Brain microvascular endothelial cell (primary cell): ENCODE measurements around the gene DDB1.

Experiments used
- DNase-seq: peaks from one replicate; pipeline ENCODE4 v3.0.0-alpha.2; 2020
- H3K27ac ChIP-seq: fragments of 250-450 bp; sonication (Bioruptor Pico); 2 replicates; pipeline ENCODE4 v1.5.1; 2020; ENCODE audit warnings: mild to moderate bottlenecking, moderate library complexity
- H3K27me3 ChIP-seq: fragments of 250-450 bp; sonication (Bioruptor Pico); replicated peaks from 2 replicates; pipeline ENCODE4 v1.5.1; 2020; ENCODE audit warnings: mild to moderate bottlenecking
- H3K36me3 ChIP-seq: fragments of 250-450 bp; sonication (Bioruptor Pico); replicated peaks from 2 replicates; pipeline ENCODE4 v1.5.1; 2020; ENCODE audit warnings: mild to moderate bottlenecking
- H3K4me3 ChIP-seq: 2 replicates; pipeline ENCODE4 v1.5.1; 2011; ENCODE audit warnings: low read depth, mild to moderate bottlenecking, control low read depth, low read length, moderate library complexity
- in situ Hi-C: cut with HindIII; loops from 2 replicates; pipeline ENCODE4 v1.10.0; 2017; ENCODE audit warnings: low sequenced_read_pairs, low pct_ligation_motif_present
- TF ChIP-seq, protein P1 (sequence below): IDR thresholded peaks from 2 replicates; pipeline ENCODE4 v1.5.1; 2011; ENCODE audit warnings: low read depth, mild to moderate bottlenecking, moderate library complexity, low read length, control low read depth, inconsistent platforms; ENCODE audit errors: missing control alignments

The DDB1 gene

DNA sequence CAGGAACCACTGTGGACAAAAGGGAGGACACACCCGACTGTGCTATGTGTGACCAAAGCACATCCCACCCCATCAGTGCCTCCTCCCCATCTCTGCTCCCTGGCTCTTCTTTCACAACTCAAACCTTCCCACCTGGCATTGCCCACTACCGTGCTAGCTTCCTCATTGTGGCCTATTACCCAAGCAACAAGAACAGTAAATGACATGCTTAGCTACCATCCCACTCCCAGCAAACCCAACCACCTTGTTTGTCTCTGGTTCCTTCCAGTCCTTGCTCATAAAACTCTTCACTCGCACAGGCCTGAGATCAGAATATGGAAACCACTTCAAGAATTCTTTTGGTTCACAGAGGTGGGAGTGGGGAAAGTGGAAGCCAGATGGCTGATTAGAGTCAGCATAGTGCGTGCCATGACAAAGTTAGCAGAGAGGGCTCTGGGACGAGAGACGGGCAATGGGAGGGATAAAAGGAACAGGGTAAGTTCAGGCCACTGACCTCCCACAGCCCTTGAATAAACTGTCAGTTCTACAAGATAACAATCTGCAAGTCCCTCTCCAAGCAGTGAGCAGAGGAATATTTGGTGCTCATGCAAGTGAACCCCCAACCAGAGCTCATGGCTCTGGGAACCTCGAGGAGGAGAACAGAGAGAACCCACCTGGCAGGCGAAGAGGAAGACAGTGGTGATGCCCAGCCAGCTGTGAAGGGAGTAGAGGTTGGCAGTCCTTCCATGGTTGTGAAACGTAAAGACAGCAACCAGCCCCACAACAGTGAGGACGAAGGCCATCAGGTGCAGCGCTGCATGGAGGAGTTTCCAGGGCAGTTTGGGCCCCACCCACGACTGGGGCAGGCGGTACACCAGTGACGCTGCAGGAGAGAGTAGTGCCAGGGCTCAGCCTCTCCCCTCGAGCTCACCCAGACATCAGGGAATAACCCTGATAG is 20.5 kb upstream of the DDB1 start:
- in situ Hi-C loops: no loop called here

DNA sequence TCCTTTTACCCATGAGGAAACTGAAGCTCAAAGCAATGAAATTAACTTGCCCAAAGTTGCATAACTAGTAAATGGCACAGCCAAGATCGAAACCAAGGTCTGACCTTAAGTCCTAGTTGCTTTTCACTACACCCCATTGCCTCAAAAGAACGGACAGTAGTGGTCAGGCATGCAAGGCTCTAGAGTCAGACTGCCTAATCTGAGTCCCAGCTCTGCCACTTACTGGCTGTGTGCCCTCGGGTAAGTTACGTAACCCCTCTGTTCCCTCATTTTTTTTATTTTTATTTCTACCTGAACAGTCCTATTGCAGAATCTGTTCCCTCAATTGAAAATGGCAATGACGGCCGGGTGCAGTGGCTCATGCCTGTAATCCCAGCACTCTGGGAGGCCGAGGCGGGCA is 19.1 kb upstream of the DDB1 start:
- DNase-seq: no peak

More for the DNA sequence above, 20.5 kb upstream of the DDB1 start:
- no peaks in the 10 kb centered on the region for H3K27me3 ChIP-seq
- no peak overlapping the region for H3K4me3 ChIP-seq
- TF ChIP-seq, protein P1, sequence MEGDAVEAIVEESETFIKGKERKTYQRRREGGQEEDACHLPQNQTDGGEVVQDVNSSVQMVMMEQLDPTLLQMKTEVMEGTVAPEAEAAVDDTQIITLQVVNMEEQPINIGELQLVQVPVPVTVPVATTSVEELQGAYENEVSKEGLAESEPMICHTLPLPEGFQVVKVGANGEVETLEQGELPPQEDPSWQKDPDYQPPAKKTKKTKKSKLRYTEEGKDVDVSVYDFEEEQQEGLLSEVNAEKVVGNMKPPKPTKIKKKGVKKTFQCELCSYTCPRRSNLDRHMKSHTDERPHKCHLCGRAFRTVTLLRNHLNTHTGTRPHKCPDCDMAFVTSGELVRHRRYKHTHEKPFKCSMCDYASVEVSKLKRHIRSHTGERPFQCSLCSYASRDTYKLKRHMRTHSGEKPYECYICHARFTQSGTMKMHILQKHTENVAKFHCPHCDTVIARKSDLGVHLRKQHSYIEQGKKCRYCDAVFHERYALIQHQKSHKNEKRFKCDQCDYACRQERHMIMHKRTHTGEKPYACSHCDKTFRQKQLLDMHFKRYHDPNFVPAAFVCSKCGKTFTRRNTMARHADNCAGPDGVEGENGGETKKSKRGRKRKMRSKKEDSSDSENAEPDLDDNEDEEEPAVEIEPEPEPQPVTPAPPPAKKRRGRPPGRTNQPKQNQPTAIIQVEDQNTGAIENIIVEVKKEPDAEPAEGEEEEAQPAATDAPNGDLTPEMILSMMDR: no peak
- no peak for DNase-seq
- H3K27ac ChIP-seq: no peak overlapping the region
- H3K36me3 ChIP-seq: peaks cover 39% of the 10 kb centered on the region

DNA sequence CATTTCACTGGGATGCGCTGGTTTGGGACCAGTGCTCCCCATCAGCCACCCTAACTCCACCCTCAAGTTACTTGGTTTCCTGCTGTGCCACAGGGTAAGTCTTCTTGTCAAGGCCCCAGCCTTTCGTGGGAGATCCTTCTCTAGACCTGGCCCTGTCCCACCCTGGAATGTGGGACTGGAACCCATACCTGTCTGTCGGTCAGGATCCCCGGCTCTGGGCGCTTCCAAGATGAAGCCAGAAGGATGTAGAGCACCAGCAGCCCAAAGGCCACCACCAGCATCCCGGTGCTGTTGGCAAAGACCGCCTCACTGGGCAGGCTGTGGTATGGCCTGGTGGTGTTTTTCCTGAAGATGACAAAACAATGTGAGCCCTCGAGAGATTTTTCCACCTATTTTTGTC is 17.9 kb upstream of the DDB1 start:
- no peaks in the 10 kb centered on the region for H3K27me3 ChIP-seq
- H3K36me3 ChIP-seq: peaks cover 37% of the 10 kb centered on the region
- no peak overlapping the region for H3K27ac ChIP-seq
- TF ChIP-seq, protein P1: no peak
- in situ Hi-C loops: no loop called here
- no peak overlapping the region for H3K4me3 ChIP-seq
- DNase-seq: no peak

More for the DNA sequence above, 19.1 kb upstream of the DDB1 start:
- Histone ChIP-seq H3K27me3 (no peaks in the 10 kb centered on the region), H3K27ac (no peak overlapping the region), H3K4me3 (no peak overlapping the region), H3K36me3 (peaks cover 39% of the 10 kb centered on the region)
- in situ Hi-C loops: no loop called here
- TF ChIP-seq, protein P1: no peak

DNA sequence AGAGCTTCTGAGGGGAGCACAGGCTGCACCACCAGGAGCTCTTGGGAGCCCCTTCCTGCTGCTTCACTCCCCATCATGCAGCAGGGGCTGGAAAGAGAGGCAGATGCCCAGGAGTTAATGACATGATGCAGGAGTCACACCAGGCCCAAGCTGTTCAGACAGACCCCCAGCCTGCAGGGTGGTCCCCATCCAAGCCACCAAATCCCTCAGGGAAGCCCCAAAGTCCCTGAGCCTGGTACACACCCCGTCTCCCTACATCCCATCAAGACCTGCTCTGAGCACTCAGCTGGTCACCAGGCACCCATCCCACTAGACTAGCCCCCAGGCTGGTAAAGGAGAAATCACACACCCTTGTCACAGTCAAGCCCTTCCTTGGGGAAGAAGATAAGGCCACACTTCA is 17.4 kb upstream of the DDB1 start:
- H3K27ac ChIP-seq: no peak overlapping the region
- no peaks in the 10 kb centered on the region for H3K27me3 ChIP-seq
- peaks cover 37% of the 10 kb centered on the region for H3K36me3 ChIP-seq
- no peak for DNase-seq
- in situ Hi-C loops: no loop called here
- TF ChIP-seq, protein P1: no peak
- no peak overlapping the region for H3K4me3 ChIP-seq

DNA sequence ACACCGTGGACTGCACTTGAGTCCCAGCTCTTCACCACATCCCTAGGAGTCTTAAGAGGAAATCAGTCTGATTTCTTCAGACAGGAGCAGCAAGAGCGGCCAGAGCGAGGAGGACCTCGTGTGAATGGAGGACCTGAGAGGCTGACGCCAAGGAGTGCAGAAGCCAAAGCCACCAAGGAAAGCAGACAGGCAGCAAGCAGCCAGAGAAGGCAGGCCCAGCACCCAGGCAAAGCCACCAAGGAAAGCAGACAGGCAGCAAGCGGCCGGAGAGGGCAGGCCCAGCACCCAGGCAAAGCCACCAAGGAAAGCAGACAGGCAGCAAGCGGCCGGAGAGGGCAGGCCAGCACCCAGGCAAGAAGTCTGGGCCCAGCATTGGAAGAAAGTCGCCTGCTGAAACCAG is 17.0 kb upstream of the DDB1 start:
- Histone ChIP-seq H3K4me3 (no peak overlapping the region), H3K27ac (no peak overlapping the region), H3K27me3 (no peaks in the 10 kb centered on the region), H3K36me3 (peaks cover 37% of the 10 kb centered on the region)
- in situ Hi-C loops: no loop called here
- TF ChIP-seq, protein P1: no peak
- no peak for DNase-seq
